Esophagus muscularis mucosa (tissue), 3 donors: ENCODE results near the gene TRMT44.
"Not testable (repeated sequence)": the region's sequence is repeated elsewhere in the genome, so short reads cannot be mapped to it uniquely, and the experiment has no call there.

ENCODE experiments used
- POLR2A ChIP-seq: fragments of 450-650 bp; IDR thresholded peaks from one replicate; pipeline ENCODE4 v1.6.1; 2017; ENCODE audit warnings: antibody characterized with exemption, moderate library complexity, mild to moderate bottlenecking, low read depth
- TF ChIP-seq, protein P1 (sequence below), 3 experiments: fragments of 200-600 bp in 2 of 3; fragments of 450-650 bp in 1 of 3; sonication (generic) in 2 of 3; IDR thresholded peaks; one replicate each; pipeline ENCODE4 v1.5.1; 2017 to 2019; ENCODE audit warnings: antibody characterized with exemption in 3 of 3, mild to moderate bottlenecking in 2 of 3, moderate library complexity in 1 of 3

DNA sequence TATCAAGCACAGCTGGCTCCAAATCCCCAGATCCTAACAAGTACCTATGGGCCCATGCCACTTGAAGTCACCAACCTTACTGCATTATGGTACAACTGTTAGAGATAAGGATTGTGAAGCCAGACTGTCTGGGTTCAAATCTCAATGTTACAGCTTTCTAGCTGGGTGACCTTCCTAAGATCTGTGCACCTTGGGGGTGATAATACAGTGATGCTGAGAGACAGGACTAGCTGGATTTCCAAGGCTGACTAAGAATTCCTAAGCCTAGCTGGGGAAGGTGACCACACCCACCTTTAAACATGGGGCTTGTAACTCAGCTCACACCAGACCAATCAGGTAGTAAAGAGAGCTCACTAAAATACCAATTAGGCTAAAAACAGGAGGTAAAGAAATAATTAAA, 20.4 kb upstream of the TRMT44 start:
- not testable (repeated sequence) for TF ChIP-seq POLR2A
- TF ChIP-seq, protein P1, sequence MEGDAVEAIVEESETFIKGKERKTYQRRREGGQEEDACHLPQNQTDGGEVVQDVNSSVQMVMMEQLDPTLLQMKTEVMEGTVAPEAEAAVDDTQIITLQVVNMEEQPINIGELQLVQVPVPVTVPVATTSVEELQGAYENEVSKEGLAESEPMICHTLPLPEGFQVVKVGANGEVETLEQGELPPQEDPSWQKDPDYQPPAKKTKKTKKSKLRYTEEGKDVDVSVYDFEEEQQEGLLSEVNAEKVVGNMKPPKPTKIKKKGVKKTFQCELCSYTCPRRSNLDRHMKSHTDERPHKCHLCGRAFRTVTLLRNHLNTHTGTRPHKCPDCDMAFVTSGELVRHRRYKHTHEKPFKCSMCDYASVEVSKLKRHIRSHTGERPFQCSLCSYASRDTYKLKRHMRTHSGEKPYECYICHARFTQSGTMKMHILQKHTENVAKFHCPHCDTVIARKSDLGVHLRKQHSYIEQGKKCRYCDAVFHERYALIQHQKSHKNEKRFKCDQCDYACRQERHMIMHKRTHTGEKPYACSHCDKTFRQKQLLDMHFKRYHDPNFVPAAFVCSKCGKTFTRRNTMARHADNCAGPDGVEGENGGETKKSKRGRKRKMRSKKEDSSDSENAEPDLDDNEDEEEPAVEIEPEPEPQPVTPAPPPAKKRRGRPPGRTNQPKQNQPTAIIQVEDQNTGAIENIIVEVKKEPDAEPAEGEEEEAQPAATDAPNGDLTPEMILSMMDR (IDR thresholded peaks at IDR 0.05): not testable (repeated sequence)
